Activated naive CD4-positive, alpha-beta T cell treated with anti-CD3 and anti-CD28 coated beads for 36 hours (primary cell): ENCODE data around the gene INCENP. TPM values are rescaled to one million over a fixed set of nuclear protein-coding genes. Genes with fewer than 3 reads are reported as not detected.

Experiments used
- CTCF ChIA-PET: fragments of 350-600 bp; sonication (Branson Sonifier 250); formaldehyde crosslinking; loops from one replicate; lab custom pipeline; 2021; ENCODE audit warnings: antibody characterized with exemption; lab: Charles Lee
- DNase-seq: peaks from one replicate; pipeline ENCODE4 v3.0.0-alpha.2; 2020
- H3K27ac Mint-ChIP-seq: one replicate; pipeline ENCODE4 v1.8.0; 2021; ENCODE audit warnings: mild to moderate bottlenecking, mixed read lengths
- H3K27me3 Mint-ChIP-seq: one replicate; pipeline ENCODE4 v1.8.0; 2021; ENCODE audit warnings: low read depth, mixed read lengths
- H3K36me3 Mint-ChIP-seq: one replicate; pipeline ENCODE4 v1.8.0; 2021; ENCODE audit warnings: low read depth, mixed read lengths
- H3K4me1 Mint-ChIP-seq: one replicate; pipeline ENCODE4 v1.8.0; 2021; ENCODE audit warnings: low read depth, mixed read lengths
- H3K4me3 Mint-ChIP-seq: one replicate; pipeline ENCODE4 v1.8.0; 2021; ENCODE audit warnings: mild to moderate bottlenecking, moderate library complexity, mixed read lengths
- H3K9me3 Mint-ChIP-seq: one replicate; pipeline ENCODE4 v1.8.0; 2021; ENCODE audit warnings: mixed read lengths
- intact Hi-C: fragments of 100-400 bp; cut with micrococcal nuclease; formaldehyde crosslinking; loops from one replicate; pipeline ENCODE4 v1.15.1; 2023
- total RNA-seq, 2 experiments: library from RNA; stranded (reverse); gene quantifications; one replicate each; pipeline ENCODE4 v1.2.3, GENCODE V29; 2021

The INCENP gene
- total RNA-seq, 2 experiments from 2014 or later, result 156 to 161 TPM

GRCh38 chr11:62137881-62138629, 14.2 kb downstream of the INCENP start:
- intact Hi-C loops, result no loop called here
- no peak for DNase-seq
- H3K27ac Mint-ChIP-seq, result no peak overlapping the region
- CTCF ChIA-PET, result no interaction called here
- no peaks in the 10 kb centered on the region for H3K9me3 Mint-ChIP-seq
- peaks cover 31% of the 10 kb centered on the region for H3K36me3 Mint-ChIP-seq
- H3K27me3 Mint-ChIP-seq, result no peaks in the 10 kb centered on the region
- H3K4me1 Mint-ChIP-seq, result peaks cover 8% of the 10 kb centered on the region
- H3K4me3 Mint-ChIP-seq, result no peak overlapping the region

GRCh38 chr11:62138630-62139425, 15.0 kb downstream of the INCENP start:
- Mint-ChIP-seq H3K36me3 (peaks cover 29% of the 10 kb centered on the region), H3K9me3 (no peaks in the 10 kb centered on the region), H3K4me3 (no peak overlapping the region), H3K27ac (no peak overlapping the region), H3K4me1 (peaks cover 8% of the 10 kb centered on the region), H3K27me3 (no peaks in the 10 kb centered on the region)
- CTCF ChIA-PET, result no interaction called here
- no peak for DNase-seq
- intact Hi-C loops, result no loop called here

GRCh38 chr11:62139526-62140303, 15.9 kb downstream of the INCENP start:
- no peak for DNase-seq
- Mint-ChIP-seq H3K9me3 (no peaks in the 10 kb centered on the region), H3K27me3 (no peaks in the 10 kb centered on the region), H3K36me3 (peaks cover 30% of the 10 kb centered on the region), H3K27ac (no peak overlapping the region), H3K4me1 (peaks cover 5% of the 10 kb centered on the region), H3K4me3 (no peak overlapping the region)
- CTCF ChIA-PET, result no interaction called here
- intact Hi-C loops, result no loop called here

- CTCF ChIA-PET, result no interaction called here
- DNase-seq, result no peak
- intact Hi-C loops, result no loop called here
- no peak overlapping the region for H3K4me3 Mint-ChIP-seq
- no peak overlapping the region for H3K27ac Mint-ChIP-seq
- peaks cover 1% of the 10 kb centered on the region for H3K4me1 Mint-ChIP-seq
- H3K27me3 Mint-ChIP-seq, result no peaks in the 10 kb centered on the region
- peaks cover 33% of the 10 kb centered on the region for H3K36me3 Mint-ChIP-seq
- no peaks in the 10 kb centered on the region for H3K9me3 Mint-ChIP-seq
Observed at GRCh38 chr11:62140304-62141110, 16.7 kb downstream of the INCENP start.

- intact Hi-C loops, result no loop called here
- Mint-ChIP-seq H3K4me1 (peaks cover 1% of the 10 kb centered on the region), H3K4me3 (no peak overlapping the region), H3K27ac (no peak overlapping the region), H3K27me3 (no peaks in the 10 kb centered on the region), H3K36me3 (peaks cover 32% of the 10 kb centered on the region), H3K9me3 (no peaks in the 10 kb centered on the region)
- no peak for DNase-seq
- CTCF ChIA-PET, result interaction anchor here (1.5 kb wide), 1 partner anchor 10 kb away, joined by 3 read pairs; no protein-coding TSS in a partner anchor
Observed at GRCh38 chr11:62141111-62142042, 17.6 kb downstream of the INCENP start.

- H3K9me3 Mint-ChIP-seq, result no peaks in the 10 kb centered on the region
Observed at GRCh38 chr11:62142043-62142375, 18.2 kb downstream of the INCENP start.

GRCh38 chr11:62142921-62143320, 19.1 kb downstream of the INCENP start:
- CTCF ChIA-PET, result interaction anchor here (1.0 kb wide), 1 partner anchor 19 kb away, joined by 3 read pairs; the partner anchor contains the start of gene INCENP
- Mint-ChIP-seq H3K27ac (no peak overlapping the region), H3K36me3 (peaks cover 41% of the 10 kb centered on the region), H3K27me3 (no peaks in the 10 kb centered on the region), H3K4me3 (no peak overlapping the region), H3K4me1 (no peaks in the 10 kb centered on the region), H3K9me3 (no peaks in the 10 kb centered on the region)
- intact Hi-C loops, result no loop called here
- DNase-seq, result no peak

More at GRCh38 chr11:62142043-62142375, 18.2 kb downstream of the INCENP start:
- Mint-ChIP-seq H3K4me3 (no peak overlapping the region), H3K4me1 (no peaks in the 10 kb centered on the region), H3K36me3 (peaks cover 32% of the 10 kb centered on the region), H3K27me3 (no peaks in the 10 kb centered on the region), H3K27ac (no peak overlapping the region)
- no peak for DNase-seq
- CTCF ChIA-PET, result interaction anchor here (1.0 to 1.5 kb wide), 2 partner anchors 9 to 18 kb away, joined by 3 read pairs; partner anchors contain the start of gene INCENP
- intact Hi-C loops, result no loop called here

GRCh38 chr11:62143727-62144126, 19.9 kb downstream of the INCENP start:
- Mint-ChIP-seq H3K36me3 (peaks cover 36% of the 10 kb centered on the region), H3K27me3 (no peaks in the 10 kb centered on the region), H3K4me1 (no peaks in the 10 kb centered on the region), H3K4me3 (no peak overlapping the region), H3K27ac (no peak overlapping the region), H3K9me3 (no peaks in the 10 kb centered on the region)
- intact Hi-C loops, result no loop called here
- CTCF ChIA-PET, result interaction anchor here (0.6 kb wide), 1 partner anchor 280 kb away, joined by 5 read pairs; no protein-coding TSS in a partner anchor
- no peak for DNase-seq

GRCh38 chr11:62144641-62145255, 20.9 kb downstream of the INCENP start:
- intact Hi-C loops, result no loop called here
- CTCF ChIA-PET, result no interaction called here
- DNase-seq, result no peak
- Mint-ChIP-seq H3K27me3 (no peaks in the 10 kb centered on the region), H3K4me1 (no peaks in the 10 kb centered on the region), H3K27ac (no peak overlapping the region), H3K4me3 (no peak overlapping the region), H3K9me3 (no peaks in the 10 kb centered on the region), H3K36me3 (peaks cover 40% of the 10 kb centered on the region)

GRCh38 chr11:62145261-62145871, 21.6 kb downstream of the INCENP start:
- H3K36me3 Mint-ChIP-seq, result peaks cover 42% of the 10 kb centered on the region
- no peak for DNase-seq

More at GRCh38 chr11:62145261-62145871, 21.6 kb downstream of the INCENP start:
- Mint-ChIP-seq H3K4me3 (no peak overlapping the region), H3K4me1 (no peaks in the 10 kb centered on the region), H3K27ac (no peak overlapping the region), H3K27me3 (no peaks in the 10 kb centered on the region), H3K9me3 (no peaks in the 10 kb centered on the region)
- intact Hi-C loops, result no loop called here
- CTCF ChIA-PET, result no interaction called here
